Keratinocyte (primary cell): Measurements from ENCODE around the gene MAP7.

Experiments used
- CTCF ChIP-seq, 3 experiments: IDR thresholded peaks in 1 of 3; conservative IDR thresholded peaks in 1 of 3; optimal IDR thresholded peaks in 1 of 3; 2 replicates in 2 of 3; 3 replicates in 1 of 3; pipeline versions ENCODE3 to v1.5.1; 2011; ENCODE audit warnings: low read length in 3 of 3, mild to moderate bottlenecking in 3 of 3, moderate library complexity in 2 of 3, control low read depth in 1 of 3, inconsistent platforms in 1 of 3; ENCODE audit not compliant: insufficient read depth in 2 of 3; ENCODE audit errors: extremely low read depth in 1 of 3
- EZH2 ChIP-seq: IDR thresholded peaks from one replicate; pipeline ENCODE4 v1.6.1; 2012; ENCODE audit warnings: inconsistent platforms, mild to moderate bottlenecking, low read length, moderate library complexity

GRCh38 chr6:136535880-136536650 lies 14.2 kb downstream of the MAP7 start:
- TF ChIP-seq EZH2 (no peak), CTCF (optimal IDR thresholded peaks at IDR 0.05 in 1 of 3, IDR thresholded peaks at IDR 0.05 in 1 of 3, conservative IDR thresholded peaks at IDR 0.05 in 1 of 3; ENCODE audit: extremely low read depth in 1 of 3, insufficient read depth in 2 of 3, low read length in 3 of 3) (no peak)
